Measurements from ENCODE around the gene ZNF324B. TPM values are rescaled to one million over a fixed set of nuclear protein-coding genes. Genes with fewer than 3 reads are reported as not detected.
A peak's percentile ranks its signal among the peaks of the same experiment; 100 is the strongest.
"Not testable (repeated sequence)": the region's sequence is repeated elsewhere in the genome, so short reads cannot be mapped to it uniquely, and the experiment has no call there.

Gene ZNF324B
- total RNA-seq, 1 donor from 2014 or later: 14.4 TPM

GRCh38 chr19:58434217-58434616 lies 17.2 kb upstream of the ZNF324B start:
- H3K27ac Mint-ChIP-seq: no peak overlapping the region
- peaks cover 77% of the 10 kb centered on the region for H3K36me3 Mint-ChIP-seq (ENCODE audit: low read depth)
- H3K9me3 Mint-ChIP-seq: peaks cover 40% of the 10 kb centered on the region
- DNase-seq: no peak
- H3K4me1 Mint-ChIP-seq: peaks cover 8% of the 10 kb centered on the region
- intact Hi-C loops (cut with micrococcal nuclease): no loop called here
- H3K27me3 Mint-ChIP-seq: no peaks in the 10 kb centered on the region
- no peak overlapping the region for H3K4me3 Mint-ChIP-seq

GRCh38 chr19:58439576-58440554 lies 11.6 kb upstream of the ZNF324B start, which contains the start of gene ZNF132:
Gene ZNF132 (minus strand): TSS chr19:58440153. CDS start chr19:58439821, 332 bp downstream.
- intact Hi-C loops (cut with micrococcal nuclease): loop anchor here (1.0 kb wide), 7 partner anchors 11 to 162 kb away; partner anchors contain the start of genes ERVK3-1, RPS5, ZNF324B and ZNF584
- peaks cover 21% of the 10 kb centered on the region for H3K4me1 Mint-ChIP-seq
- H3K4me3 Mint-ChIP-seq: peak within 1 kb of the TSS; percentile 97
- H3K36me3 Mint-ChIP-seq (ENCODE audit: low read depth): peaks cover 48% of the 10 kb centered on the region
- peaks cover 40% of the 10 kb centered on the region for H3K9me3 Mint-ChIP-seq
- peak within 1 kb of the TSS; percentile 97 for H3K27ac Mint-ChIP-seq
- DNase-seq: peak; percentile 98
- no peaks in the 10 kb centered on the region for H3K27me3 Mint-ChIP-seq

GRCh38 chr19:58440556-58440955 lies 10.9 kb upstream of the ZNF324B start:
- DNase-seq: no peak
- peaks cover 36% of the 10 kb centered on the region for H3K9me3 Mint-ChIP-seq
- peak overlapping the region; percentile 97 for H3K4me3 Mint-ChIP-seq
- H3K27ac Mint-ChIP-seq: peak overlapping the region; percentile 97
- peaks cover 21% of the 10 kb centered on the region for H3K4me1 Mint-ChIP-seq
- H3K27me3 Mint-ChIP-seq: no peaks in the 10 kb centered on the region
- intact Hi-C loops (cut with micrococcal nuclease): loop anchor here (1.0 kb wide), 7 partner anchors 11 to 162 kb away; partner anchors contain the start of genes ERVK3-1, RPS5, ZNF324B and ZNF584
- H3K36me3 Mint-ChIP-seq (ENCODE audit: low read depth): peaks cover 41% of the 10 kb centered on the region

- Mint-ChIP-seq H3K4me1 (peaks cover 20% of the 10 kb centered on the region), H3K36me3 (ENCODE audit: low read depth) (peaks cover 20% of the 10 kb centered on the region), H3K9me3 (peaks cover 31% of the 10 kb centered on the region)
- DNase-seq; H3K27ac Mint-ChIP-seq; H3K27me3 Mint-ChIP-seq; intact Hi-C loops (cut with micrococcal nuclease); H3K4me3 Mint-ChIP-seq: not testable (repeated sequence)
Observed at GRCh38 chr19:58442986-58443385, 8.4 kb upstream of the ZNF324B start.

- peaks cover 19% of the 10 kb centered on the region for H3K9me3 Mint-ChIP-seq
- H3K36me3 Mint-ChIP-seq (ENCODE audit: low read depth); H3K4me3 Mint-ChIP-seq; intact Hi-C loops (cut with micrococcal nuclease); H3K27me3 Mint-ChIP-seq; DNase-seq; H3K27ac Mint-ChIP-seq: not testable (repeated sequence)
- H3K4me1 Mint-ChIP-seq: peaks cover 21% of the 10 kb centered on the region
Observed at GRCh38 chr19:58448860-58449259, 2.6 kb upstream of the ZNF324B start.

- H3K4me3 Mint-ChIP-seq, H3K27ac Mint-ChIP-seq: not testable (repeated sequence)
Observed at GRCh38 chr19:58449980-58450379, 1.4 kb upstream of the ZNF324B start.

GRCh38 chr19:58450856-58451357 lies 515 bp upstream of the ZNF324B start:
- Mint-ChIP-seq H3K27ac (peak overlapping the region; percentile 53), H3K36me3 (ENCODE audit: low read depth) (peaks cover 17% of the 10 kb centered on the region), H3K4me1 (peaks cover 21% of the 10 kb centered on the region), H3K27me3 (peaks cover 6% of the 10 kb centered on the region), H3K9me3 (peaks cover 19% of the 10 kb centered on the region), H3K4me3 (peak overlapping the region; percentile 90)
- no peak for DNase-seq
- intact Hi-C loops (cut with micrococcal nuclease): loop anchor here (1.0 to 2.0 kb wide), 4 partner anchors 11 to 42 kb away; partner anchors contain the start of genes ZNF132, ZNF324, ZNF446 and ZNF584

More at GRCh38 chr19:58449980-58450379, 1.4 kb upstream of the ZNF324B start:
- not testable (repeated sequence) for DNase-seq, H3K27me3 Mint-ChIP-seq
- H3K4me1 Mint-ChIP-seq: peaks cover 21% of the 10 kb centered on the region
- peaks cover 15% of the 10 kb centered on the region for H3K36me3 Mint-ChIP-seq (ENCODE audit: low read depth)
- intact Hi-C loops (cut with micrococcal nuclease): loop anchor here (2.0 kb wide), 1 partner anchor 41 kb away; the partner anchor contains the start of gene ZNF584
- peaks cover 19% of the 10 kb centered on the region for H3K9me3 Mint-ChIP-seq

GRCh38 chr19:58453743-58454142 lies 2.3 kb downstream of the ZNF324B start:
- Mint-ChIP-seq H3K27ac (no peak overlapping the region), H3K36me3 (ENCODE audit: low read depth) (peaks cover 28% of the 10 kb centered on the region), H3K4me1 (peaks cover 21% of the 10 kb centered on the region), H3K9me3 (peaks cover 9% of the 10 kb centered on the region), H3K4me3 (peak overlapping the region; percentile 19), H3K27me3 (peaks cover 6% of the 10 kb centered on the region)
- intact Hi-C loops (cut with micrococcal nuclease): no loop called here
- peak; percentile 59 for DNase-seq

GRCh38 chr19:58455306-58455705 lies 3.9 kb downstream of the ZNF324B start:
- no peak for DNase-seq
- Mint-ChIP-seq H3K4me3 (no peak overlapping the region), H3K27me3 (peaks cover 6% of the 10 kb centered on the region), H3K27ac (no peak overlapping the region), H3K36me3 (ENCODE audit: low read depth) (peaks cover 32% of the 10 kb centered on the region), H3K9me3 (no peaks in the 10 kb centered on the region), H3K4me1 (peaks cover 21% of the 10 kb centered on the region)
- intact Hi-C loops (cut with micrococcal nuclease): no loop called here

- Mint-ChIP-seq H3K9me3 (no peaks in the 10 kb centered on the region), H3K4me3 (no peak overlapping the region), H3K36me3 (ENCODE audit: low read depth) (peaks cover 33% of the 10 kb centered on the region), H3K27ac (no peak overlapping the region), H3K4me1 (peaks cover 14% of the 10 kb centered on the region), H3K27me3 (peaks cover 2% of the 10 kb centered on the region)
- intact Hi-C loops (cut with micrococcal nuclease): no loop called here
- no peak for DNase-seq
Observed at GRCh38 chr19:58456111-58456510, 4.7 kb downstream of the ZNF324B start.

GRCh38 chr19:58460039-58460438 lies 8.6 kb downstream of the ZNF324B start:
- H3K9me3 Mint-ChIP-seq: no peaks in the 10 kb centered on the region
- no peak for DNase-seq

GRCh38 chr19:58466089-58466759 lies 14.8 kb downstream of the ZNF324B start:
- Mint-ChIP-seq H3K36me3 (ENCODE audit: low read depth) (peaks cover 9% of the 10 kb centered on the region), H3K27me3 (peaks cover 2% of the 10 kb centered on the region), H3K4me1 (peaks cover 15% of the 10 kb centered on the region), H3K27ac (peak overlapping the region; percentile 84), H3K4me3 (peak overlapping the region; percentile 89), H3K9me3 (no peaks in the 10 kb centered on the region)
- intact Hi-C loops (cut with micrococcal nuclease): loop anchor here (2.0 kb wide), 3 partner anchors 85 to 187 kb away; partner anchors contain the start of genes ZNF8, ZNF837 and ZSCAN22
- no peak for DNase-seq

More at GRCh38 chr19:58460039-58460438, 8.6 kb downstream of the ZNF324B start:
- H3K4me1 Mint-ChIP-seq: no peaks in the 10 kb centered on the region
- intact Hi-C loops (cut with micrococcal nuclease): no loop called here
- H3K36me3 Mint-ChIP-seq (ENCODE audit: low read depth): peaks cover 21% of the 10 kb centered on the region
- no peaks in the 10 kb centered on the region for H3K27me3 Mint-ChIP-seq
- no peak overlapping the region for H3K4me3 Mint-ChIP-seq
- no peak overlapping the region for H3K27ac Mint-ChIP-seq
